Activated naive CD8-positive, alpha-beta T cell treated with anti-CD3 and anti-CD28 coated beads, Interleukin-2, amount 50 U/mL, for 24 hours (primary cell): ENCODE results near the gene ALOX15B.
"Not testable (repeated sequence)": the region's sequence is repeated elsewhere in the genome, so short reads cannot be mapped to it uniquely, and the experiment has no call there.

ENCODE experiments used
- ATAC-seq: fragments of 150-1000 bp; cut with Tn5 transposase; one replicate; pipeline ENCODE4 v1.10.0; 2021
- DNase-seq: peaks from one replicate; pipeline ENCODE4 v3.0.0; 2021
- H3K27ac Mint-ChIP-seq: one replicate; pipeline ENCODE4 v1.8.0; 2021; ENCODE audit warnings: mild to moderate bottlenecking, mixed read lengths
- H3K27me3 Mint-ChIP-seq: one replicate; pipeline ENCODE4 v1.8.0; 2021; ENCODE audit warnings: mixed read lengths
- H3K36me3 Mint-ChIP-seq: one replicate; pipeline ENCODE4 v1.8.0; 2021; ENCODE audit warnings: low read depth, mixed read lengths
- H3K4me1 Mint-ChIP-seq: one replicate; pipeline ENCODE4 v1.8.0; 2021; ENCODE audit warnings: mixed read lengths
- H3K4me3 Mint-ChIP-seq: one replicate; pipeline ENCODE4 v1.8.0; 2021; ENCODE audit warnings: mild to moderate bottlenecking, moderate library complexity, mixed read lengths
- H3K9me3 Mint-ChIP-seq: one replicate; pipeline ENCODE4 v1.8.0; 2021; ENCODE audit warnings: mixed read lengths

The ALOX15B gene

GRCh38 chr17:8019665-8020650, 18.9 kb upstream of the ALOX15B start:
- Mint-ChIP-seq H3K9me3 (no peaks in the 10 kb centered on the region), H3K27me3 (peaks cover 17% of the 10 kb centered on the region), H3K4me3 (no peak overlapping the region), H3K36me3 (no peaks in the 10 kb centered on the region), H3K4me1 (peaks cover 28% of the 10 kb centered on the region), H3K27ac (peak overlapping the region; percentile 43)
- ATAC-seq, result peak; percentile 61
- peak; percentile 28 for DNase-seq

- H3K27me3 Mint-ChIP-seq, result peaks cover 14% of the 10 kb centered on the region
- DNase-seq (no peak), ATAC-seq (no peak)
- H3K4me3 Mint-ChIP-seq, result no peak overlapping the region
- no peaks in the 10 kb centered on the region for H3K9me3 Mint-ChIP-seq
- no peaks in the 10 kb centered on the region for H3K36me3 Mint-ChIP-seq
- no peak overlapping the region for H3K27ac Mint-ChIP-seq
- H3K4me1 Mint-ChIP-seq, result peaks cover 28% of the 10 kb centered on the region
Observed at GRCh38 chr17:8020776-8021564, 17.9 kb upstream of the ALOX15B start.

- DNase-seq (no peak), ATAC-seq (no peak)
- no peak overlapping the region for H3K4me3 Mint-ChIP-seq
- no peaks in the 10 kb centered on the region for H3K9me3 Mint-ChIP-seq
- H3K27me3 Mint-ChIP-seq, result peaks cover 9% of the 10 kb centered on the region
- H3K4me1 Mint-ChIP-seq, result peaks cover 22% of the 10 kb centered on the region
- no peaks in the 10 kb centered on the region for H3K36me3 Mint-ChIP-seq
- H3K27ac Mint-ChIP-seq, result no peak overlapping the region
Observed at GRCh38 chr17:8021565-8022359, 17.1 kb upstream of the ALOX15B start.

GRCh38 chr17:8022360-8023003, 16.4 kb upstream of the ALOX15B start:
- H3K9me3 Mint-ChIP-seq, result no peaks in the 10 kb centered on the region
- H3K27ac Mint-ChIP-seq, result no peak overlapping the region
- H3K4me1 Mint-ChIP-seq, result peaks cover 17% of the 10 kb centered on the region
- DNase-seq, result no peak
- H3K36me3 Mint-ChIP-seq, result no peaks in the 10 kb centered on the region
- no peak overlapping the region for H3K4me3 Mint-ChIP-seq
- no peak for ATAC-seq
- H3K27me3 Mint-ChIP-seq, result peaks cover 13% of the 10 kb centered on the region

- H3K9me3 Mint-ChIP-seq, H3K27ac Mint-ChIP-seq, DNase-seq, ATAC-seq, H3K4me3 Mint-ChIP-seq, H3K4me1 Mint-ChIP-seq, H3K36me3 Mint-ChIP-seq: not testable (repeated sequence)
- peaks cover 25% of the 10 kb centered on the region for H3K27me3 Mint-ChIP-seq
Observed at GRCh38 chr17:8024161-8024560, 14.7 kb upstream of the ALOX15B start.

- ATAC-seq (no peak), DNase-seq (no peak)
- H3K36me3 Mint-ChIP-seq, result no peaks in the 10 kb centered on the region
- H3K27me3 Mint-ChIP-seq, result peaks cover 22% of the 10 kb centered on the region
- no peaks in the 10 kb centered on the region for H3K4me1 Mint-ChIP-seq
- H3K27ac Mint-ChIP-seq, result no peak overlapping the region
- H3K9me3 Mint-ChIP-seq, result no peaks in the 10 kb centered on the region
- no peak overlapping the region for H3K4me3 Mint-ChIP-seq
Observed at GRCh38 chr17:8025176-8025911, 13.5 kb upstream of the ALOX15B start.

GRCh38 chr17:8029121-8029520, 9.7 kb upstream of the ALOX15B start:
- ATAC-seq (no peak), DNase-seq (no peak)
- Mint-ChIP-seq H3K4me3 (no peak overlapping the region), H3K4me1 (no peaks in the 10 kb centered on the region), H3K9me3 (no peaks in the 10 kb centered on the region), H3K27me3 (peaks cover 40% of the 10 kb centered on the region), H3K27ac (no peak overlapping the region), H3K36me3 (no peaks in the 10 kb centered on the region)

- no peak for ATAC-seq
- H3K27me3 Mint-ChIP-seq, result peaks cover 53% of the 10 kb centered on the region
- H3K36me3 Mint-ChIP-seq, result no peaks in the 10 kb centered on the region
- H3K27ac Mint-ChIP-seq, result no peak overlapping the region
- DNase-seq, result no peak
- H3K4me3 Mint-ChIP-seq, result no peak overlapping the region
- H3K4me1 Mint-ChIP-seq, result no peaks in the 10 kb centered on the region
- no peaks in the 10 kb centered on the region for H3K9me3 Mint-ChIP-seq
Observed at GRCh38 chr17:8031261-8031661, 7.6 kb upstream of the ALOX15B start.

GRCh38 chr17:8031950-8032349, 6.9 kb upstream of the ALOX15B start:
- ATAC-seq, result no peak
- H3K27me3 Mint-ChIP-seq, result peaks cover 53% of the 10 kb centered on the region
- H3K9me3 Mint-ChIP-seq, result no peaks in the 10 kb centered on the region
- no peak for DNase-seq
- H3K4me3 Mint-ChIP-seq, result no peak overlapping the region
- H3K27ac Mint-ChIP-seq, result no peak overlapping the region
- H3K36me3 Mint-ChIP-seq, result no peaks in the 10 kb centered on the region
- no peaks in the 10 kb centered on the region for H3K4me1 Mint-ChIP-seq

- Mint-ChIP-seq H3K4me3 (no peak overlapping the region), H3K36me3 (no peaks in the 10 kb centered on the region), H3K9me3 (no peaks in the 10 kb centered on the region), H3K27ac (no peak overlapping the region), H3K4me1 (no peaks in the 10 kb centered on the region), H3K27me3 (peaks cover 51% of the 10 kb centered on the region)
- DNase-seq (no peak), ATAC-seq (no peak)
Observed at GRCh38 chr17:8032442-8032841, 6.4 kb upstream of the ALOX15B start.

- Mint-ChIP-seq H3K27me3 (peaks cover 34% of the 10 kb centered on the region), H3K4me3 (no peak overlapping the region), H3K4me1 (peaks cover 3% of the 10 kb centered on the region), H3K27ac (no peak overlapping the region), H3K9me3 (no peaks in the 10 kb centered on the region), H3K36me3 (no peaks in the 10 kb centered on the region)
- ATAC-seq, result no peak
- no peak for DNase-seq
Observed at GRCh38 chr17:8039611-8040168, 831 bp downstream of the ALOX15B start.

GRCh38 chr17:8041249-8041928, 2.5 kb downstream of the ALOX15B start:
- ATAC-seq (peak; percentile 41), DNase-seq (peak; percentile 22)
- Mint-ChIP-seq H3K4me1 (peaks cover 3% of the 10 kb centered on the region), H3K9me3 (no peaks in the 10 kb centered on the region), H3K36me3 (no peaks in the 10 kb centered on the region), H3K4me3 (no peak overlapping the region), H3K27ac (no peak overlapping the region), H3K27me3 (peaks cover 27% of the 10 kb centered on the region)

GRCh38 chr17:8041979-8042378, 3.1 kb downstream of the ALOX15B start:
- Mint-ChIP-seq H3K9me3 (no peaks in the 10 kb centered on the region), H3K27me3 (peaks cover 27% of the 10 kb centered on the region), H3K4me1 (peaks cover 3% of the 10 kb centered on the region), H3K4me3 (no peak overlapping the region), H3K27ac (no peak overlapping the region), H3K36me3 (no peaks in the 10 kb centered on the region)
- ATAC-seq, result no peak
- DNase-seq, result no peak
